ENCODE measurements around the gene FGF8. TPM values are rescaled to one million over a fixed set of nuclear protein-coding genes. Genes with fewer than 3 reads are reported as not detected.

FGF8 gene
- total and polyA plus RNA-seq, 2 of the 13 experiments (the other 11 are each of a cell fraction or from before 2014, with no cell fraction given), result not detected

DNA sequence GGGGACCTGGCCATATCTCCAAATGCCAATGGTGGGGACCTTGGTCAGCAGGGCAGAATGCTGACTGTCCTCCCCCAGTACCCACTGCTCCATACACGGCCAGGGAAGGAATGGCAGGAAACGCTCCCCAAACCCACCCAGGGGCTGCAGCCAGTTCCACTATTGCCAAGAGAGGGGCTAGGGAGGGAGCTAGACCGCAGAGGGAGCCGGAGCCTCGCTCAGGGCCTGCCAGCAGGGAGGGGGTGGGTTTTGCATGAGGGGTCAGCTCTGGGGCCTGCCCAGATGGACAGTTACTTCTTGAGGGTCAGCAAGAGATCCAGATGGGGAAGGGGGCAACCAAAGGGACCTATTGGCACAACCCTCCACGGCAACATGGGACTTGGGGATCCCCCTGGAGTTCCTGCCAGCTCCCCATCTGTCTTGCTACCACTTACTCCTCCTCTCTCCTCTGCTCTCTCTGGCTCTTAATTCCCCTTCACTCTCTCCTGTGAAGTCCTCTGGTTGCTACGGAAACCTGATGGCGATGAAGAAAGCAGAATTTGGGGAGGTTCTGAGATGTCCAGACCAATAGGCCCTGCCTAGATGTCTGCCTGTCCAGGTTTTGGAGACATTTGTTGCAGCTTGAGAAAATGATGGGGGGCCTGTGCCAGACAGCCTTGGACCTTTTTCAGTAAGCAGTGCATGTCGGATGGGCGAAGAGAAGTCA is 12.6 kb downstream of the FGF8 start:
- Histone ChIP-seq H3K4me2 (ENCODE audit: low read depth, low read length) (no peak overlapping the region), H3K27ac (ENCODE audit: extremely low read length, insufficient read depth, low read length) (no peak overlapping the region), H3K9ac (ENCODE audit: insufficient read depth, low read depth, low read length) (no peak overlapping the region), H4K20me1 (ENCODE audit: insufficient read depth, low read length) (no peaks in the 10 kb centered on the region), H3K27me3 (ENCODE audit: control insufficient read depth in 1 of 2, insufficient read depth in 2 of 2, low read length in 2 of 2) (peaks cover 14 to 89% of the 10 kb centered on the region in 2 experiments), H2AFZ (ENCODE audit: low read length) (no peak overlapping the region), H3K4me3 (replicated peaks in 1 of 3; ENCODE audit: insufficient read depth in 1 of 3, low read depth in 2 of 3, low read length in 3 of 3) (no peak overlapping the region), H3K9me3 (ENCODE audit: low read length) (no peaks in the 10 kb centered on the region), H3K79me2 (ENCODE audit: insufficient read depth, low read length) (no peaks in the 10 kb centered on the region), H3K4me1 (ENCODE audit: insufficient read depth, low read length) (no peaks in the 10 kb centered on the region), H3K36me3 (replicated peaks in 1 of 2; ENCODE audit: control insufficient read depth in 1 of 2, insufficient read depth in 2 of 2, low read length in 2 of 2) (no peaks in the 10 kb centered on the region)
- DNase-seq (ENCODE audit: low spot score) (no peak), ATAC-seq (no peak), FAIRE-seq (no peak)
- no TSS peak for BruUV-seq (replicated peaks)
- CTCF ChIA-PET (ENCODE audit: low intra/inter-chr PET ratio, low total read pairs), result no interaction called here
- WGBS (ENCODE audit: low lambda C conversion rate), result 25% methylated on average over 9 of the region's 10 CpGs
- POLR2A ChIA-PET, result no interaction called here
- in situ Hi-C loops (cut with HindIII; ENCODE audit: extremely low pct_ligation_motif_present, low pct_unique_long_range_greater_than_20kb) (no loop called here), intact Hi-C loops (cut with micrococcal nuclease; ENCODE audit: unreplicated experiment) (no loop called here)
- TF ChIP-seq HDAC1 (CRISPR knock-in tag; IDR thresholded peaks at IDR 0.05) (no peak), ZBTB38 (CRISPR knock-in tag; IDR thresholded peaks at IDR 0.05) (no peak), KAT2B (IDR thresholded peaks at IDR 0.05; ENCODE audit: borderline replicate concordance, low read depth, low read length) (no peak), ZMYM4 (CRISPR knock-in tag; IDR thresholded peaks at IDR 0.05) (no peak), MYC (CRISPR knock-in tag; IDR thresholded peaks at IDR 0.05; ENCODE audit: borderline replicate concordance) (no peak), ZNF333 (CRISPR knock-in tag; IDR thresholded peaks at IDR 0.05; ENCODE audit: borderline replicate concordance) (no peak), ISX (CRISPR knock-in tag; conservative IDR thresholded peaks at IDR 0.05) (no peak), HDAC6 (IDR thresholded peaks at IDR 0.05; ENCODE audit: low read depth, low read length) (no peak), ZNF256 (CRISPR knock-in tag; conservative IDR thresholded peaks at IDR 0.05) (no peak), ZNF382 (CRISPR knock-in tag; IDR thresholded peaks at IDR 0.05; ENCODE audit: borderline replicate concordance) (no peak), ZNF572 (CRISPR knock-in tag; IDR thresholded peaks at IDR 0.05) (no peak), PLRG1 (conservative IDR thresholded peaks at IDR 0.05) (no peak), ZSCAN9 (CRISPR knock-in tag; IDR thresholded peaks at IDR 0.05; ENCODE audit: borderline replicate concordance) (no peak), ZNF225 (CRISPR knock-in tag; IDR thresholded peaks at IDR 0.05) (no peak)
- TF ChIP-seq, protein P1, sequence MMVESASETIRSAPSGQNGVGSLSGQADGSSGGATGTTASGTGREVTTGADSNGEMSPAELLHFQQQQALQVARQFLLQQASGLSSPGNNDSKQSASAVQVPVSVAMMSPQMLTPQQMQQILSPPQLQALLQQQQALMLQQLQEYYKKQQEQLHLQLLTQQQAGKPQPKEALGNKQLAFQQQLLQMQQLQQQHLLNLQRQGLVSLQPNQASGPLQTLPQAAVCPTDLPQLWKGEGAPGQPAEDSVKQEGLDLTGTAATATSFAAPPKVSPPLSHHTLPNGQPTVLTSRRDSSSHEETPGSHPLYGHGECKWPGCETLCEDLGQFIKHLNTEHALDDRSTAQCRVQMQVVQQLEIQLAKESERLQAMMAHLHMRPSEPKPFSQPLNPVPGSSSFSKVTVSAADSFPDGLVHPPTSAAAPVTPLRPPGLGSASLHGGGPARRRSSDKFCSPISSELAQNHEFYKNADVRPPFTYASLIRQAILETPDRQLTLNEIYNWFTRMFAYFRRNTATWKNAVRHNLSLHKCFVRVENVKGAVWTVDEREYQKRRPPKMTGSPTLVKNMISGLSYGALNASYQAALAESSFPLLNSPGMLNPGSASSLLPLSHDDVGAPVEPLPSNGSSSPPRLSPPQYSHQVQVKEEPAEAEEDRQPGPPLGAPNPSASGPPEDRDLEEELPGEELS (CRISPR knock-in tag; IDR thresholded peaks at IDR 0.05), result no peak
- TF ChIP-seq, protein P2, sequence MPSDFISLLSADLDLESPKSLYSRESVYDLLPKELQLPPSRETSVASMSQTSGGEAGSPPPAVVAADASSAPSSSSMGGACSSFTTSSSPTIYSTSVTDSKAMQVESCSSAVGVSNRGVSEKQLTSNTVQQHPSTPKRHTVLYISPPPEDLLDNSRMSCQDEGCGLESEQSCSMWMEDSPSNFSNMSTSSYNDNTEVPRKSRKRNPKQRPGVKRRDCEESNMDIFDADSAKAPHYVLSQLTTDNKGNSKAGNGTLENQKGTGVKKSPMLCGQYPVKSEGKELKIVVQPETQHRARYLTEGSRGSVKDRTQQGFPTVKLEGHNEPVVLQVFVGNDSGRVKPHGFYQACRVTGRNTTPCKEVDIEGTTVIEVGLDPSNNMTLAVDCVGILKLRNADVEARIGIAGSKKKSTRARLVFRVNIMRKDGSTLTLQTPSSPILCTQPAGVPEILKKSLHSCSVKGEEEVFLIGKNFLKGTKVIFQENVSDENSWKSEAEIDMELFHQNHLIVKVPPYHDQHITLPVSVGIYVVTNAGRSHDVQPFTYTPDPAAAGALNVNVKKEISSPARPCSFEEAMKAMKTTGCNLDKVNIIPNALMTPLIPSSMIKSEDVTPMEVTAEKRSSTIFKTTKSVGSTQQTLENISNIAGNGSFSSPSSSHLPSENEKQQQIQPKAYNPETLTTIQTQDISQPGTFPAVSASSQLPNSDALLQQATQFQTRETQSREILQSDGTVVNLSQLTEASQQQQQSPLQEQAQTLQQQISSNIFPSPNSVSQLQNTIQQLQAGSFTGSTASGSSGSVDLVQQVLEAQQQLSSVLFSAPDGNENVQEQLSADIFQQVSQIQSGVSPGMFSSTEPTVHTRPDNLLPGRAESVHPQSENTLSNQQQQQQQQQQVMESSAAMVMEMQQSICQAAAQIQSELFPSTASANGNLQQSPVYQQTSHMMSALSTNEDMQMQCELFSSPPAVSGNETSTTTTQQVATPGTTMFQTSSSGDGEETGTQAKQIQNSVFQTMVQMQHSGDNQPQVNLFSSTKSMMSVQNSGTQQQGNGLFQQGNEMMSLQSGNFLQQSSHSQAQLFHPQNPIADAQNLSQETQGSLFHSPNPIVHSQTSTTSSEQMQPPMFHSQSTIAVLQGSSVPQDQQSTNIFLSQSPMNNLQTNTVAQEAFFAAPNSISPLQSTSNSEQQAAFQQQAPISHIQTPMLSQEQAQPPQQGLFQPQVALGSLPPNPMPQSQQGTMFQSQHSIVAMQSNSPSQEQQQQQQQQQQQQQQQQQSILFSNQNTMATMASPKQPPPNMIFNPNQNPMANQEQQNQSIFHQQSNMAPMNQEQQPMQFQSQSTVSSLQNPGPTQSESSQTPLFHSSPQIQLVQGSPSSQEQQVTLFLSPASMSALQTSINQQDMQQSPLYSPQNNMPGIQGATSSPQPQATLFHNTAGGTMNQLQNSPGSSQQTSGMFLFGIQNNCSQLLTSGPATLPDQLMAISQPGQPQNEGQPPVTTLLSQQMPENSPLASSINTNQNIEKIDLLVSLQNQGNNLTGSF (CRISPR knock-in tag; IDR thresholded peaks at IDR 0.05), result no peak
- TF ChIP-seq, protein P3, sequence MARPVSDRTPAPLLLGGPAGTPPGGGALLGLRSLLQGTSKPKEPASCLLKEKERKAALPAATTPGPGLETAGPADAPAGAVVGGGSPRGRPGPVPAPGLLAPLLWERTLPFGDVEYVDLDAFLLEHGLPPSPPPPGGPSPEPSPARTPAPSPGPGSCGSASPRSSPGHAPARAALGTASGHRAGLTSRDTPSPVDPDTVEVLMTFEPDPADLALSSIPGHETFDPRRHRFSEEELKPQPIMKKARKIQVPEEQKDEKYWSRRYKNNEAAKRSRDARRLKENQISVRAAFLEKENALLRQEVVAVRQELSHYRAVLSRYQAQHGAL (CRISPR knock-in tag; IDR thresholded peaks at IDR 0.05; ENCODE audit: not compliant biosample characterization), result no peak
